ENCODE results near the gene FHL3. TPM values are rescaled to one million over a fixed set of nuclear protein-coding genes. Genes with fewer than 3 reads are reported as not detected.

FHL3 gene
- total and polyA plus RNA-seq, 2 of the 8 experiments (the other 6 are each of a cell fraction or from before 2014, with no cell fraction given) = 14.3 to 35.6 TPM

DNA sequence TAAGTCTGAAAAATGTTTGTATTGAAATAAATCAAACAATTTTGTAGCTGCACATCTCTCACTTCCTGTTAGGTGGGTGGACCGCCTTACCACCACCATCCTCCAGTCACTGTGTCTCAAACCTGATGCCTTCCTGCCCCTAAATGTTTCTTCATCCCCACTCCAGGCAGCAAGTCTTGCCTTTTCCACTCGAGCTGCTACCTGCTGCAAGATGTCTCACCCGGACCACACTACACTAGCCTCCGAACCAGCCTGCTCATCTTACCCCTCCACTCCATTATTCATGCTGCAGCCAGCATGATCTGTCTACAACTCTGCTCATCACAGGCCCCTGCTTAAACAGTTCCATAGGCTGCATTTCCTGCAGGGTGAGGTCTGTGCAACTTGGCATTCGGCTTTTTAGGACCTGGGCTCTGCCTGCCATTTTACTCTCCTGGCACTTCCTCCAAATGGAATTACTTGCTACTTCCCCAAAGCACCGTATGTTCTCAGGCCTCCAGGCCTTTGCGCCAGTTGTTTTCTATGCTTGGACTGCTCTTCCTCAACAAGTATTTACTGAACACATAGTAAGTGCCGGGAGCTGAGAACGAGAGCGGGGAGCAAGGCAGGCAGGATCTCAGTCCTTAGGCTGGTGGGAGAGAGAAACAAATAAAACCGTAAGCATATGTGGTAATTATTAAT is 10.3 kb downstream of the FHL3 start:
- Histone ChIP-seq H2BK20ac (ENCODE audit: low read length) (0 out of 2 replicates have a peak overlapping the region, but pooled peaks have one; percentile 43), H4K8ac (ENCODE audit: extremely low read depth, insufficient read depth, low read length) (peak overlapping the region; percentile 81; the same call in 1 of the 2 replicates), H2BK12ac (ENCODE audit: low read depth, low read length) (peak overlapping the region; percentile 95), H2BK15ac (ENCODE audit: low read length) (no peak overlapping the region; the same call in 1 of the 2 replicates), H3K79me2 (ENCODE audit: control insufficient read depth in 1 of 2, insufficient read depth in 2 of 2, low read length in 2 of 2) (no peaks in the 10 kb centered on the region), H4K20me1 (replicated peaks in 1 of 2; ENCODE audit: control insufficient read depth in 1 of 2, insufficient read depth in 2 of 2, low read length in 2 of 2) (no peaks in the 10 kb centered on the region), H3K4ac (replicated peaks; ENCODE audit: insufficient read length, low read depth, low read length) (peak overlapping the region; percentile 94), H3K36me3 (ENCODE audit: control insufficient read depth in 2 of 4, insufficient read depth in 4 of 4, low read length in 3 of 4) (peaks cover 0 to 17% (median 5%) of the 10 kb centered on the region in 4 experiments; a peak in 5 of 8 replicates), H3K9ac (replicated peaks in 1 of 4; ENCODE audit: extremely low read depth in 1 of 4, low read depth in 3 of 4, low read length in 3 of 4) (peak overlapping the region in 3 of 4 experiments; percentile 26 to 68 (median 66); a peak in 5 of 7 replicates), H4K91ac (replicated peaks; ENCODE audit: insufficient read length, low read length) (peak overlapping the region; percentile 82), H3K4me3 (ENCODE audit: extremely low read depth in 1 of 4, insufficient read depth in 2 of 4, low read depth in 3 of 4, low read length in 4 of 4) (peak overlapping the region; percentile 39 to 65 (median 58)), H3K9me3 (ENCODE audit: insufficient read depth in 2 of 2, low read depth in 1 of 2, low read length in 1 of 2) (no peaks in the 10 kb centered on the region), H3K4me2 (ENCODE audit: insufficient read depth in 1 of 2, low read depth in 2 of 2, low read length in 2 of 2) (peak overlapping the region; percentile 77 to 79), H3K27ac (ENCODE audit: low read depth, low read length) (no peak overlapping the region; the same call in 1 of the 2 replicates), H2BK5ac (ENCODE audit: low read depth, low read length) (peak overlapping the region; percentile 85; the same call in 1 of the 2 replicates), H3K4me1 (replicated peaks in 1 of 4; ENCODE audit: control insufficient read depth in 3 of 4, insufficient read depth in 4 of 4, low read length in 3 of 4) (peaks cover 0 to 21% (median 17%) of the 10 kb centered on the region in 4 experiments; a peak in 6 of 7 replicates), H3K18ac (ENCODE audit: extremely low read depth, low read length) (peak overlapping the region; percentile 66; the same call in 1 of the 2 replicates), H4K5ac (ENCODE audit: insufficient read length, low read depth, low read length) (no peak overlapping the region), H3K23me2 (ENCODE audit: low read depth, low read length) (peaks cover 2% of the 10 kb centered on the region), H3K23ac (ENCODE audit: insufficient read length) (no peak overlapping the region), H3K14ac (ENCODE audit: insufficient read length) (no peak overlapping the region), H3K56ac (replicated peaks; ENCODE audit: insufficient read length, low read depth, low read length) (peak overlapping the region; percentile 74), H2AFZ (ENCODE audit: low read length) (no peak overlapping the region), H2AK5ac (ENCODE audit: low read depth, low read length) (peak overlapping the region; percentile 93; the same call in 1 of the 2 replicates), H3K27me3 (replicated peaks in 1 of 4; ENCODE audit: control insufficient read depth in 3 of 4, extremely low read depth in 1 of 4, insufficient read depth in 3 of 4, low read length in 3 of 4) (no peaks in the 10 kb centered on the region; a peak in 1 of 7 replicates), H3K79me1 (ENCODE audit: low read depth, low read length) (no peaks in the 10 kb centered on the region), H2BK120ac (replicated peaks; ENCODE audit: low read depth, low read length) (peak overlapping the region; percentile 91)
- ChIA-PET POLR2A (ENCODE audit: partially characterized antibody) (interaction anchor here (0.6 to 4.7 kb wide), 12 partner anchors 9 to 547 kb away, joined by 3 to 28 read pairs (median 6); partner anchors contain the start of genes INPP5B and UTP11), CTCF (ENCODE audit: partially characterized antibody) (interaction anchor here (0.7 to 14.7 kb wide), 3 partner anchors 21 to 138 kb away, joined by 3 to 211 read pairs (median 4); partner anchors contain the start of gene UTP11)
- WGBS, 2 experiments (ENCODE audit: extremely low coverage in 1 of 2, insufficient coverage in 1 of 2, insufficient read length in 1 of 2, insufficient replicate concordance in 2 of 2, low coverage in 1 of 2, low lambda C conversion rate in 2 of 2, missing lambda C conversion rate in 1 of 2) = 81% methylated on average over 11 of the region's 11 CpGs; no CpG with 5 or more reads in 1 of the 2 experiments
- FAIRE-seq = no peak
- no peak for DNase-seq (ENCODE audit: low read depth in 1 of 2, low spot score in 2 of 2)
- TF ChIP-seq POLR2AphosphoS5 (IDR thresholded peaks at IDR 0.05; ENCODE audit: low read depth, low read length) = peak; percentile 25; the same call in 1 of the 2 replicates
- TF ChIP-seq SP2 (IDR thresholded peaks at IDR 0.05; ENCODE audit: low read length) = no peak
